SK-N-DZ (cell line): Measurements from ENCODE around the gene MTG1.
A peak's percentile ranks its signal among the peaks of the same experiment; 100 is the strongest.
"Not testable (repeated sequence)": the region's sequence is repeated elsewhere in the genome, so short reads cannot be mapped to it uniquely, and the experiment has no call there.

Experiments used
- DNase-seq: peaks from one replicate; pipeline ENCODE4 v3.0.0-alpha.2; 2015; ENCODE audit warnings: low spot score

MTG1 gene

GRCh38 chr10:133424102-133424501 is 30.1 kb downstream of the MTG1 start:
- DNase-seq = not testable (repeated sequence)

- not testable (repeated sequence) for DNase-seq
Observed at GRCh38 chr10:133424601-133425000, 30.6 kb downstream of the MTG1 start, which contains the start of gene SPRN. TSS of gene SPRN (minus strand) at chr10:133424625. CDS start at chr10:133423681, 944 bp downstream.

- not testable (repeated sequence) for DNase-seq
Observed at GRCh38 chr10:133429571-133429970, 35.6 kb downstream of the MTG1 start.

- not testable (repeated sequence) for DNase-seq
Observed at GRCh38 chr10:133431888-133432613, 38.1 kb downstream of the MTG1 start.

- not testable (repeated sequence) for DNase-seq
Observed at GRCh38 chr10:133432789-133433188, 38.8 kb downstream of the MTG1 start.

GRCh38 chr10:133438711-133439273 is 44.8 kb downstream of the MTG1 start:
- peak; percentile 71 for DNase-seq

GRCh38 chr10:133439517-133440461 is 45.8 kb downstream of the MTG1 start:
- no peak for DNase-seq

- no peak for DNase-seq
Observed at GRCh38 chr10:133440633-133441285, 46.8 kb downstream of the MTG1 start.

- not testable (repeated sequence) for DNase-seq
Observed at GRCh38 chr10:133441356-133441755, 47.4 kb downstream of the MTG1 start.

- no peak for DNase-seq
Observed at GRCh38 chr10:133441780-133442179, 47.8 kb downstream of the MTG1 start.

- DNase-seq = peak; percentile 34
Observed at GRCh38 chr10:133442191-133442966, 48.4 kb downstream of the MTG1 start.

GRCh38 chr10:133442967-133443924 is 49.3 kb downstream of the MTG1 start:
- DNase-seq = no peak

- no peak for DNase-seq
Observed at GRCh38 chr10:133444342-133445267, 50.6 kb downstream of the MTG1 start.

- DNase-seq = no peak
Observed at GRCh38 chr10:133445268-133445732, 51.3 kb downstream of the MTG1 start.

GRCh38 chr10:133445751-133446708 is 52.1 kb downstream of the MTG1 start:
- DNase-seq = no peak

- no peak for DNase-seq
Observed at GRCh38 chr10:133446979-133447378, 53.0 kb downstream of the MTG1 start.

GRCh38 chr10:133448120-133448519 is 54.2 kb downstream of the MTG1 start:
- no peak for DNase-seq
